Suprapubic skin (tissue), 4 donors: ENCODE measurements around the gene FIGN. TPM values are rescaled to one million over a fixed set of nuclear protein-coding genes. Genes with fewer than 3 reads are reported as not detected.

Experiments used
- DNase-seq, 2 donors: peaks; one replicate each; pipeline ENCODE4 v3.0.0-alpha.2; 2019; ENCODE audit warnings: low spot score in 2 of 2
- H3K27ac ChIP-seq: fragments of 200-600 bp; sonication (generic); one replicate; pipeline ENCODE4 v1.5.1; 2019
- H3K27me3 ChIP-seq: fragments of 200-600 bp; sonication (generic); one replicate; pipeline ENCODE4 v1.5.1; 2019
- H3K36me3 ChIP-seq: fragments of 200-600 bp; sonication (generic); one replicate; pipeline ENCODE4 v1.5.1; 2019
- H3K4me1 ChIP-seq: fragments of 200-600 bp; sonication (generic); one replicate; pipeline ENCODE4 v1.5.1; 2019
- H3K4me3 ChIP-seq: fragments of 200-600 bp; sonication (generic); one replicate; pipeline ENCODE4 v1.5.1; 2019; ENCODE audit warnings: mild to moderate bottlenecking
- H3K9me3 ChIP-seq: fragments of 200-600 bp; sonication (generic); one replicate; pipeline ENCODE4 v1.5.1; 2019
- CTCF ChIP-seq, 2 donors: fragments of 200-600 bp in 1 of 2; fragments of 450-650 bp in 1 of 2; sonication (generic) in 1 of 2; IDR thresholded peaks; one replicate each; pipeline ENCODE4 v1.5.1; 2016 to 2019; ENCODE audit warnings: antibody characterized with exemption in 2 of 2, mild to moderate bottlenecking in 1 of 2, moderate library complexity in 1 of 2
- EP300 ChIP-seq: sonication (generic); formaldehyde crosslinking; IDR thresholded peaks from one replicate; pipeline ENCODE4 v1.6.1; 2017; ENCODE audit warnings: antibody characterized with exemption
- POLR2A ChIP-seq, 2 donors: fragments of 450-650 bp; IDR thresholded peaks; one replicate each; pipeline ENCODE4 v1.6.1; 2017; ENCODE audit warnings: antibody characterized with exemption in 2 of 2, mild to moderate bottlenecking in 2 of 2, moderate library complexity in 2 of 2
- POLR2AphosphoS5 ChIP-seq, 3 donors: sonication (generic); formaldehyde crosslinking; IDR thresholded peaks; one replicate each; pipeline ENCODE4 v1.6.1; 2017; ENCODE audit warnings: antibody characterized with exemption in 3 of 3
- WGBS: methylation state at CpG from one replicate; pipeline ENCODE4 v1.1.5; 2018; 5-methylcytosine and 5-hydroxymethylcytosine counted together
- total RNA-seq, 4 donors: library from RNA; depleted of rRNA; stranded (reverse); fragments of >200 nt; gene quantifications; one replicate each; pipeline ENCODE4 v1.1.0, GENCODE V29; 2016

FIGN gene
- total RNA-seq, 4 donors from 2014 or later, result 1.6 to 2.2 (median 1.9) TPM

GRCh38 chr2:163611557-163611906 lies 124.3 kb downstream of the FIGN start:
- Histone ChIP-seq H3K36me3 (peaks cover 3% of the 10 kb centered on the region), H3K27ac (no peak overlapping the region), H3K27me3 (no peaks in the 10 kb centered on the region), H3K4me3 (no peak overlapping the region), H3K9me3 (no peaks in the 10 kb centered on the region), H3K4me1 (no peaks in the 10 kb centered on the region)
- no peak for TF ChIP-seq EP300
- no peak for TF ChIP-seq CTCF (IDR thresholded peaks at IDR 0.05)
- TF ChIP-seq POLR2A (IDR thresholded peaks at IDR 0.05), result no peak
- TF ChIP-seq POLR2AphosphoS5 (IDR thresholded peaks at IDR 0.05), result no peak
- 91% methylated on average over 8 of the region's 8 CpGs for WGBS
- no peak for DNase-seq

- H3K4me1 ChIP-seq, result no peaks in the 10 kb centered on the region
- H3K27ac ChIP-seq, result no peak overlapping the region
- H3K9me3 ChIP-seq, result no peaks in the 10 kb centered on the region
- DNase-seq, result no peak
- H3K36me3 ChIP-seq, result peaks cover 3% of the 10 kb centered on the region
- H3K4me3 ChIP-seq, result no peak overlapping the region
- H3K27me3 ChIP-seq, result no peaks in the 10 kb centered on the region
- no peak for TF ChIP-seq EP300
- 91% methylated on average over 11 of the region's 13 CpGs for WGBS
These were observed 124.8 kb downstream of the FIGN start for GRCh38 chr2:163610817-163611556.

DNA sequence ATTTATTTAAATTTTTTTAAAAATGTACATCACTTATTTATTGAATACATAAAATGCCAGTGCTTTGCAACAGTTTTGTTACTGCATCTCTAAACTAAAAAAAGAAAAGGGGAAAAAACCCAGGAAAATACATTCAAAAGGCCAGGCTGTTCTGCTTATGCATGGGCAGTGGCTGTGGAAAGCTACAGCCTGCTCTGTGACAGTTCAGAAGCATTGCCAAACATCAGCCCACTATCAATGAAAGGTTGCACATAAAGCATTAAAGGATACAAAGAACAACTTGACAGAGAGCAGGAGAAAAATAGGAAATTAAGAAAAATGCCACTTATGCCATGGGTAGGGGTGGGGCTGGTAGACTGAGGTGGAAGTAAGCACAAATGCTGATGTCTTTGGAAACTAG lies 128.2 kb downstream of the FIGN start:
- Histone ChIP-seq H3K27me3 (no peaks in the 10 kb centered on the region), H3K4me1 (no peaks in the 10 kb centered on the region), H3K9me3 (no peaks in the 10 kb centered on the region), H3K4me3 (no peak overlapping the region), H3K36me3 (peaks cover 3% of the 10 kb centered on the region), H3K27ac (no peak overlapping the region)
- no peak for DNase-seq
- TF ChIP-seq POLR2A (IDR thresholded peaks at IDR 0.05) (no peak), EP300 (no peak), POLR2AphosphoS5 (IDR thresholded peaks at IDR 0.05) (no peak), CTCF (IDR thresholded peaks at IDR 0.05) (no peak)

DNA sequence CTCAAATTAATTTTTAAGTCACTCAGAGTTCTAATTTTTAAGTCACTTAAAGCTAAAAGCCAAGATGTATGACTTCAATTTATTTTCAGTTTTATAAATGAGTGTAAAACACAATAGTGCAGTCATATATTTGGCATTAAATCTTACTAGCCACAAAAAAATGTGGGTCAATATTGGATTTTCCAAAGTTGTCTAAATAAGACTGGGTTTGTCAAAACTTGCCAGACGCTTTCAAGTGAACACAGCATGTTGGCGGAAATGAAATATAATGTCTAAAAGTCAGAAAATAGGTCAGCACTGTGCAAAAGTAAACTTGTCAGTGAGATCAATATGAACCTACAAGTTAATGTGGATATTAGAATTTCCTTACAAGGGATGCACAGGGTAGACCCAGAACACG lies 128.9 kb downstream of the FIGN start:
- Histone ChIP-seq H3K27me3 (no peaks in the 10 kb centered on the region), H3K36me3 (peaks cover 3% of the 10 kb centered on the region)
- 84% methylated on average over 3 of the region's 3 CpGs for WGBS

DNA sequence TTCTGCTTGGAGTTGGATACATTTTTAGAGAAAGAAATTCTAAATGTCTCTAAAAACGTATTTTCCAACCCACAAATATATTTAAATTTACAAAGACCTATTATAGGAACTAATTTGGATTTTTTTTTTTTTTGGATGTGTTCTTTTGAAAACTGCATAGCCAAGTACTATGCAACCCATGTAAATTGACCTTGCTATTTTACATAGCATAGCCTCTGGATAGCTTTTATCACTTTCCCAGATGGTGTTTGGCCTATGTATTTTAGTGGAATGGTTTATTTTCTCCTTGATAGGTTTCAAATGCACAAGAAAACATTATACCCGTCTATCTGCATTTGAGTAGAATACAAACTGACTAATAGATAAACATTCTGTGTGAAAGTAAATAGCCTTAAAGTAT lies 130.0 kb downstream of the FIGN start:
- no peak overlapping the region for H3K4me3 ChIP-seq
- peaks cover 3% of the 10 kb centered on the region for H3K36me3 ChIP-seq
- TF ChIP-seq POLR2A (IDR thresholded peaks at IDR 0.05), result no peak
- no peak for TF ChIP-seq POLR2AphosphoS5 (IDR thresholded peaks at IDR 0.05)
- no peak for TF ChIP-seq CTCF (IDR thresholded peaks at IDR 0.05)
- TF ChIP-seq EP300, result no peak
- DNase-seq, result no peak
- 65% methylated on average over 2 of the region's 2 CpGs for WGBS
- H3K4me1 ChIP-seq, result no peaks in the 10 kb centered on the region
- no peaks in the 10 kb centered on the region for H3K9me3 ChIP-seq
- H3K27ac ChIP-seq, result no peak overlapping the region
- H3K27me3 ChIP-seq, result no peaks in the 10 kb centered on the region

More for the DNA sequence above, 128.9 kb downstream of the FIGN start:
- no peak for DNase-seq
- H3K4me1 ChIP-seq, result no peaks in the 10 kb centered on the region
- H3K9me3 ChIP-seq, result no peaks in the 10 kb centered on the region
- H3K4me3 ChIP-seq, result no peak overlapping the region
- H3K27ac ChIP-seq, result no peak overlapping the region
- TF ChIP-seq CTCF (IDR thresholded peaks at IDR 0.05) (no peak), EP300 (no peak), POLR2A (IDR thresholded peaks at IDR 0.05) (no peak), POLR2AphosphoS5 (IDR thresholded peaks at IDR 0.05) (no peak)
